GM19099 (cell line): ENCODE data around the gene SLC22A1.

Experiments used
- POLR2A ChIP-seq: IDR thresholded peaks from 3 replicates; pipeline ENCODE4 v1.6.1; 2011; ENCODE audit warnings: low read depth; ENCODE audit not compliant: insufficient read length; ENCODE audit errors: extremely low read depth

SLC22A1 gene

GRCh38 chr6:160172704-160173103, 51.1 kb downstream of the SLC22A1 start:
- TF ChIP-seq POLR2A, result no peak

- no peak for TF ChIP-seq POLR2A
Observed at GRCh38 chr6:160173806-160174527, 52.4 kb downstream of the SLC22A1 start.

DNA sequence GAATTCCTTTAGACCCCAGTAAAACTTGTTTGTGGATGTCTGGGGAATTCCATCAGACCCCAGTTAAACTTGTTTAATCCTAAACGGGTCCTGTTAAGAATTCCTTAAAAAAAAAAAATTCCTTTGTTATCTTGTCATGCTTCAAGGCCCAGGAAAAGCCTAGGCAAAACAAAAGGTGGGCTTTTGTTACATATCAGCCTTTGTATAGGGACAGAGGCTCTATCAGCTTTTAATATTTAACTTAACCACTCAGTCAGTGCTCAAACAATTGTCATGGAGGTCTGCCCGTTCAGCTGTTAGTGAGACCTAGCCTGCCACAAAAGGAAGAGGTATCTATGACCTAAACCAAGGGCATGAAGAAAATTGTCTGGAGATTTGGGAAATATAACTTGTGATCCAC, 53.1 kb downstream of the SLC22A1 start:
- no peak for TF ChIP-seq POLR2A

GRCh38 chr6:160177220-160177619, 55.6 kb downstream of the SLC22A1 start:
- no peak for TF ChIP-seq POLR2A

DNA sequence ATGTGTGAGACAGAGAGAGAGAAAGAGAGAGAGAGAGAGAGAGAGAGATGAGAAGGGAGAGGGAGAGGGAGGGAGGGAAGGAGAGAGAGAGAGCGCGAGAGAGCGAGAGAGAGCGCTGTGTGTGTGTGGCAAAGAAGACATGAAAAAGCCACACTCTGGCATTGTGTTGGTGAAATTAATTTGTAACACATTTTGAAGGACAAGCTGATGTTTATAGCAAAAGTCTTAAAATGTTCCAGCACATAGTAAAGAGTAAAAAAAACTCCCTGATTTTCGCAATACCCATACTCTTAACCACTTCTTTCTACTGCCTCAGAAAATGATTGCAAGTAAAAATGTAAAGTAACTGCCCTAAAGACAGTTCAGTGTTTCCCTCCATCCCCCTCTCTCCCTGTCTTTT, 56.7 kb downstream of the SLC22A1 start:
- TF ChIP-seq POLR2A, result no peak

- no peak for TF ChIP-seq POLR2A
Observed at GRCh38 chr6:160180706-160181105, 59.1 kb downstream of the SLC22A1 start.

- no peak for TF ChIP-seq POLR2A
Observed at GRCh38 chr6:160188773-160189172, 67.2 kb downstream of the SLC22A1 start.

GRCh38 chr6:160190081-160190480, 68.5 kb downstream of the SLC22A1 start:
- TF ChIP-seq POLR2A, result no peak

DNA sequence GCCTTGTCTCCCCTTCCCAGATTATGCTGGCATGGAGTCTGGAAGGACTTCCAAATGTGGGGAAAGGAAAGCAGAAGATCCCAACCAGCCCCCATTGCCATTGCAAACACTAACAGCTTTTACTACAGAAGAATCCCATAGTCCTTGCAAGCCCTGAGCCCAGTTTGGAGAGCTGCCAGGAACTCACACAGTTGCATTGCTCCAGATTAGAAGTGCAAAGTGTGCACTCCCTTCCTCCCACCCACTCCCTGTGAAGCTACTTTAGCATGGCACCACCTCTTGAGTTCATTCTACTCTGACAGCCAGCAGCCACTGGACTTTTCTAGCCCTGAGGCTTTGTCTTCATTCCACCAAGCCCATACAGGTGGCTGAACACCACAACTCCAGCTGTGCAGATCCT, 69.4 kb downstream of the SLC22A1 start:
- no peak for TF ChIP-seq POLR2A

DNA sequence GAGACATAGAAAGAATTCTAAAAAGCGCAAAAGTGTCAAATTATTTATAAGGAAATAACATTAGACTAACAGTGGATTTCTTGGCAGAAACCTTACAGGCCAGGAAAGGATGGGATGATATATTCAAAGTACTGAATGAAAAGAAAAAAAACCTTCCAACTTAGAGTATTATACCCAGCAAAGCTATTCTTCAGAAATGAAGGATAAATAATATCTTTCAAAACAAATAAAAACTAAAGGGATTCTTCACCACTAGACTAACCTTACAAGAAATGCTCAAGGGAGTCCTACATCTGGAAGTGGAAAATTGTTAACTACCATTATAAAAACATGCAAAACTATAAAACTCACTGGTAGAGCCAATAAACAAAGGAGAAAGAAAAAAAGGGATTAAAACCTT, 71.2 kb downstream of the SLC22A1 start:
- no peak for TF ChIP-seq POLR2A

DNA sequence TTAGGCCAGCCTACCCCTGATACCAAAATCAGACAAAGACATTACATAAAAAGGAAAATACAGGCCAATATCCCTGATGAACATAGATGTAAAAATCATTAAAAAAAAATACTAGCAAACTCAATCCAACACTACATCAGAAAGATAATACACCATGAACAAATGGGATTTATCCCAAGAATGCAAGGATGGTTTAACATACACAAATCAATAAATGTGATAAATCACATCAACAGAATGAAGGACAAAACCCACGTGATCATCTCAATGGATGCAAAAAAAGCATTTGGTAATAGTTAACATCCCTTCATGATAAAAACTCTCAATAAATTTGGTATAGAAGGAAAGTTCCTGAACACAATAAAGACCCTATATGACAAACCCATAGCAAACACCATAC, 73.2 kb downstream of the SLC22A1 start:
- no peak for TF ChIP-seq POLR2A

DNA sequence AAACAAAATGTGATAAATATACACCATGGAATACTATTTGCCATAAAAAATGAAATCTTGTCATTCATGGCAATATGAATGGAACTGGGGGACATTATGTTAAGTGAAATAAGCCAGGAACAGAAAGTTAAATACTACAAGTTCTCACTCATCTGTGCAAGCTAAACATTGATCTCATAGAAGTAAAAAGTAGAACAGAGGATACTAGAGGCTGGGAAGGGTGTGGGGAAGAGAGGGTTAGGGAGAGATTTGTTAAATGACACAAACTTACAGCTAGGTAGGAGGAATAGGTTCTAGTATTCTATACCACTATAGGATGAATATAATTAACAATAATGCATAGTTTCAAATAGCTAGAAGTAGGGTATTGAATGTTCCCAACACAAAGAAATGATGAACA, 76.0 kb downstream of the SLC22A1 start:
- no peak for TF ChIP-seq POLR2A

DNA sequence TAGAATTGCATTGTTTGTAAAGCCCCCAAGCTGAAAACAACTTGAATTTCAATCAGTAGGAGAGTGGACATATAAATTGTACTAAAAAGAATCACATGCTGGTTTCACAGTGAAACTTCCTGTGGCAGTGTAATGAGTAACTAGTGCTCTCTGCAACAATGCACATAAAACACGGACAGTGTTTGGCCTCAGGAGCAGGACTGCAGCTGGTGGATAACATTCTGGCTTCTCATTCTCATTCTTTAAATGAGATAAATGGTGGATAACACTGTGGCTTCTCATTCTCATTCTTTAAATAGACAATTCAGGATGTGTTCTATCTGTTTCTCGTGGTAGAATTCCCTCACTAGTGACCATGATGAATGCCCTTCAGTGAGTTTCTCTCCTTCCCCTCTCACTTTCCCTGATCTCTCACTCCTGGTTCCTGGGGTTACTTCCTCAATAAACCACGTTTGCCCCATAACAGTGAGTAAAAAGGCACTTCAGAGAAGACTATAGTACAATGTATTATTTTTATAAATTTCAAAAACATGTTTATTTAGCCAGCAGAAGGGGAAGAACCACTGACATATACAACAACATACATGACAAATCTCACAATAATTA, 77.1 kb downstream of the SLC22A1 start:
- TF ChIP-seq POLR2A, result no peak

GRCh38 chr6:160201061-160201460, 79.4 kb downstream of the SLC22A1 start:
- no peak for TF ChIP-seq POLR2A

DNA sequence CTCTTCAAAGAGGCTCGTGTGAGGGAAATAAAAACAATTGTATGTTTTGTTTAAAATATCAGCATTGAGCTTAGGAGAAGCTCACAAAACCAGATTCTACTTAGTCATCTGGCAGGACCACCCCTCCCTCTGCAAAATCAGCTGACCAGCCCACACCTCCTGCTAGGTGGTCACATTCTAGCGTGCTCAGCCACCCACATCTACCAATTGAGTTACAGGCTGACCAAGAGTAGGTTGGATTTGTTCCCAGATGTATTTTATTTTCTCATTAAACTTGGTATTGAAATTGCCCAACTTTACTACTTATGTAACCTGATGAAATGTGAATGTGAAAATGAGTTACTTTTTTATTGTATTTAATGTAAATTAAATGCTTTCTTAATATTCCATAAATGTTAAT, 80.8 kb downstream of the SLC22A1 start:
- no peak for TF ChIP-seq POLR2A

- no peak for TF ChIP-seq POLR2A
Observed at GRCh38 chr6:160203076-160203475, 81.5 kb downstream of the SLC22A1 start.

- no peak for TF ChIP-seq POLR2A
Observed at GRCh38 chr6:160203522-160203921, 81.9 kb downstream of the SLC22A1 start.
